Endothelial cell of umbilical vein (primary cell): ENCODE results near the gene NMU. TPM values are rescaled to one million over a fixed set of nuclear protein-coding genes. Genes with fewer than 3 reads are reported as not detected.

Experiments used
- BruUV-seq: library from RNA; stranded (reverse); fragments of 400-500 nt; replicated peaks from 2 replicates; lab custom pipeline; 2021; lab: Mats Ljungman, UMichigan
- CTCF ChIA-PET: fragments of 300-600, 350-600 bp; sonication (Branson Sonifier 250); formaldehyde crosslinking; loops from one replicate; lab custom pipeline; 2021; ENCODE audit warnings: antibody characterized with exemption, inconsistent platforms; lab: Charles Lee
- POLR2A ChIA-PET: fragments of 300-600, 350-600 bp; sonication (Branson Sonifier 250); formaldehyde crosslinking; loops from one replicate; lab custom pipeline; 2021; ENCODE audit warnings: antibody characterized with exemption, inconsistent platforms; lab: Charles Lee
- DNase-seq: peaks from one replicate; pipeline ENCODE4 v3.0.0-alpha.2; 2011; ENCODE audit warnings: low read depth, low spot score
- FAIRE-seq: peaks from 2 replicates; lab custom pipeline; 2011; peaks lifted over from hg19 to GRCh38; lab: Jason Lieb, UNC
- H2AFZ ChIP-seq: 2 replicates; pipeline ENCODE4 v1.6.0; 2012; ENCODE audit warnings: low read depth, low read length, control low read depth, inconsistent platforms
- H3K27ac ChIP-seq: 2 replicates; pipeline ENCODE4 v1.5.1; 2011; ENCODE audit warnings: low read depth, mild to moderate bottlenecking, control low read depth, low read length, moderate library complexity; ENCODE audit not compliant: insufficient read depth
- H3K27me3 ChIP-seq, 2 experiments: 2 replicates each; pipeline versions ENCODE4 v1.6.0 to v1.6.1; 2011; ENCODE audit warnings: low read length in 2 of 2, mixed read lengths in 1 of 2; ENCODE audit not compliant: control insufficient read depth in 2 of 2, insufficient read depth in 2 of 2
- H3K36me3 ChIP-seq, 2 experiments: 2 replicates in 1 of 2; 3 replicates in 1 of 2; pipeline ENCODE4 v1.5.1; 2011; ENCODE audit warnings: low read length in 2 of 2, mild to moderate bottlenecking in 1 of 2, moderate library complexity in 1 of 2; ENCODE audit not compliant: control insufficient read depth in 2 of 2, insufficient read depth in 2 of 2; ENCODE audit errors: extremely low read depth in 1 of 2
- H3K4me1 ChIP-seq: 3 replicates; pipeline ENCODE4 v1.5.1; 2011; ENCODE audit warnings: mild to moderate bottlenecking, low read length; ENCODE audit not compliant: control insufficient read depth, insufficient read depth; ENCODE audit errors: extremely low read depth
- H3K4me2 ChIP-seq: 2 replicates; pipeline ENCODE4 v1.6.1; 2011; ENCODE audit warnings: low read length, control low read depth, mixed read lengths; ENCODE audit not compliant: insufficient read depth
- H3K4me3 ChIP-seq, 3 experiments: fragments of 200-600 bp in 1 of 3; sonication (generic), shearing (Covaris generic) in 1 of 3; replicated peaks in 1 of 3; 2 replicates each; pipeline ENCODE4 v1.5.1; 2011 to 2016; ENCODE audit warnings: control low read depth in 3 of 3, low read length in 3 of 3, mild to moderate bottlenecking in 2 of 3, inconsistent platforms in 1 of 3, low read depth in 1 of 3, moderate library complexity in 1 of 3; ENCODE audit not compliant: insufficient read depth in 1 of 3
- H3K79me2 ChIP-seq: 2 replicates; pipeline ENCODE4 v1.6.0; 2012; ENCODE audit warnings: low read length, inconsistent platforms; ENCODE audit not compliant: control insufficient read depth, insufficient read depth
- H3K9ac ChIP-seq: replicated peaks from 2 replicates; pipeline ENCODE3; 2011; ENCODE audit warnings: low read length, control low read depth; ENCODE audit not compliant: insufficient read depth; ENCODE audit errors: extremely low read depth
- H3K9me1 ChIP-seq: replicated peaks from 3 replicates; pipeline ENCODE4 v1.6.0; 2011; ENCODE audit warnings: mild to moderate bottlenecking, low read length; ENCODE audit not compliant: control insufficient read depth, insufficient read depth; ENCODE audit errors: extremely low read depth
- H3K9me3 ChIP-seq: replicated peaks from 2 replicates; pipeline ENCODE4 v1.5.1; 2012; ENCODE audit warnings: low read length, inconsistent platforms; ENCODE audit not compliant: control insufficient read depth, insufficient read depth
- H4K20me1 ChIP-seq: replicated peaks from 2 replicates; pipeline ENCODE3; 2011; ENCODE audit warnings: mild to moderate bottlenecking, low read length; ENCODE audit not compliant: control insufficient read depth, insufficient read depth; ENCODE audit errors: extremely low read depth
- CTCF ChIP-seq, 2 donors: IDR thresholded peaks; 1 replicate in 1 of 2; 2 replicates in 1 of 2; pipeline ENCODE4 v1.5.1; 2011; ENCODE audit warnings: low read length in 2 of 2, mild to moderate bottlenecking in 2 of 2, moderate library complexity in 2 of 2, control low read depth in 1 of 2, inconsistent platforms in 1 of 2, low read depth in 1 of 2; ENCODE audit not compliant: insufficient read depth in 1 of 2; ENCODE audit errors: extremely low read depth in 1 of 2
- EZH2 ChIP-seq: IDR thresholded peaks from 2 replicates; pipeline ENCODE4 v1.6.1; 2012; ENCODE audit warnings: borderline replicate concordance, low read depth, mild to moderate bottlenecking, moderate library complexity, low read length, inconsistent platforms; ENCODE audit not compliant: severe bottlenecking
- FOS ChIP-seq: IDR thresholded peaks from 2 replicates; pipeline ENCODE4 v1.6.1; 2011; ENCODE audit warnings: mild to moderate bottlenecking, low read length, moderate library complexity, borderline replicate concordance; ENCODE audit not compliant: insufficient read depth
- GATA2 ChIP-seq: IDR thresholded peaks from 2 replicates; pipeline ENCODE4 v1.7.0; 2011; ENCODE audit warnings: low read depth, mild to moderate bottlenecking, moderate library complexity, mixed read lengths, low read length; ENCODE audit not compliant: insufficient read length, insufficient read depth
- JUN ChIP-seq: IDR thresholded peaks from 2 replicates; pipeline ENCODE4 v1.6.1; 2011; ENCODE audit warnings: borderline replicate concordance, low read depth; ENCODE audit not compliant: insufficient read length, insufficient read depth
- MAX ChIP-seq: IDR thresholded peaks from 2 replicates; pipeline ENCODE4 v1.6.1; 2011; ENCODE audit not compliant: insufficient read depth, insufficient read length
- MYC ChIP-seq: IDR thresholded peaks from one replicate; pipeline ENCODE4 v1.6.1; 2011; ENCODE audit warnings: mild to moderate bottlenecking, low read depth, low read length
- POLR2A ChIP-seq: IDR thresholded peaks from 2 replicates; pipeline ENCODE4 v1.6.1; 2012; ENCODE audit warnings: low read depth, mild to moderate bottlenecking, control low read depth, low read length
- POLR2AphosphoS5 ChIP-seq: IDR thresholded peaks from 2 replicates; pipeline ENCODE4 v1.6.1; 2012; ENCODE audit warnings: low read depth, mild to moderate bottlenecking, control low read depth, low read length, moderate library complexity; ENCODE audit not compliant: insufficient read depth
- dilution Hi-C: fragments of 300-500 bp; cut with MboI; formaldehyde crosslinking; loops from one replicate; pipeline ENCODE4 v1.15.0; 2019; ENCODE audit warnings: low sequenced_read_pairs; ENCODE audit not compliant: extremely low pct_ligation_motif_present
- intact Hi-C: fragments of 100-400 bp; cut with micrococcal nuclease; formaldehyde crosslinking; loops from one replicate; pipeline ENCODE4 v1.10.0; 2022
- polyA plus RNA-seq, 4 experiments: library from polyadenylated mRNA; depleted of rRNA in 3 of 4; stranded (reverse) in 3 of 4; unstranded in 1 of 4; fragments of >200 nt; gene quantifications; 2 replicates each; pipeline versions ENCODE4 v1.2.1 to v1.2.3, GENCODE V29; 2011 to 2012; ENCODE audit warnings: missing spikeins in 1 of 4
- total RNA-seq: library from RNA; stranded (reverse); gene quantifications from 2 replicates; pipeline ENCODE4 v1.2.3, GENCODE V29; 2021

The NMU gene
- total and polyA plus RNA-seq, 2 donors (not counting 3 experiments of a cell fraction or from before 2014, with no cell fraction given): 1.4 to 3.7 TPM

GRCh38 chr4:55682295-55682694 lies 46.2 kb upstream of the NMU start:
- ChIA-PET CTCF (no interaction called here), POLR2A (no interaction called here)
- Histone ChIP-seq H2AFZ (no peak overlapping the region), H3K4me2 (no peak overlapping the region), H3K79me2 (no peaks in the 10 kb centered on the region), H3K27me3 (peaks cover 3 to 8% of the 10 kb centered on the region in 2 experiments), H3K9me1 (no peaks in the 10 kb centered on the region), H4K20me1 (no peaks in the 10 kb centered on the region), H3K4me1 (no peaks in the 10 kb centered on the region), H3K36me3 (no peaks in the 10 kb centered on the region), H3K9me3 (no peaks in the 10 kb centered on the region), H3K27ac (no peak overlapping the region), H3K9ac (no peak overlapping the region), H3K4me3 (no peak overlapping the region)
- no TSS peak for BruUV-seq
- intact Hi-C loops: no loop called here
- TF ChIP-seq JUN: no peak
- DNase-seq: no peak
- dilution Hi-C loops: no loop called here
- FAIRE-seq: no peak

GRCh38 chr4:55681430-55681829 lies 45.3 kb upstream of the NMU start:
- no peaks in the 10 kb centered on the region for H3K4me1 ChIP-seq
- ChIA-PET POLR2A (no interaction called here), CTCF (no interaction called here)
- no peaks in the 10 kb centered on the region for H3K36me3 ChIP-seq
- intact Hi-C loops: no loop called here
- H3K27ac ChIP-seq: no peak overlapping the region
- H3K4me2 ChIP-seq: no peak overlapping the region
- no peaks in the 10 kb centered on the region for H4K20me1 ChIP-seq
- DNase-seq (no peak), FAIRE-seq (no peak)
- no TSS peak for BruUV-seq
- H3K9me1 ChIP-seq: no peaks in the 10 kb centered on the region
- H3K9ac ChIP-seq: no peak overlapping the region
- dilution Hi-C loops: no loop called here
- TF ChIP-seq GATA2 (no peak), MAX (no peak), FOS (no peak), POLR2AphosphoS5 (no peak), CTCF (IDR thresholded peaks at IDR 0.05; ENCODE audit: extremely low read depth in 1 of 2, insufficient read depth in 1 of 2, low read depth in 1 of 2, low read length in 2 of 2) (no peak), JUN (no peak), POLR2A (no peak), EZH2 (no peak), MYC (no peak)
- no peak overlapping the region for H3K4me3 ChIP-seq
- H3K9me3 ChIP-seq: no peaks in the 10 kb centered on the region
- H2AFZ ChIP-seq: no peak overlapping the region
- H3K79me2 ChIP-seq: no peaks in the 10 kb centered on the region
- peaks cover 3 to 8% of the 10 kb centered on the region in 2 experiments for H3K27me3 ChIP-seq
